ENCODE results near the gene MSANTD3.
"Not testable (repeated sequence)": the region's sequence is repeated elsewhere in the genome, so short reads cannot be mapped to it uniquely, and the experiment has no call there.

Gene MSANTD3

GRCh38 chr9:100430286-100430940, 3.5 kb downstream of the MSANTD3 start:
- no peak for DNase-seq

DNA sequence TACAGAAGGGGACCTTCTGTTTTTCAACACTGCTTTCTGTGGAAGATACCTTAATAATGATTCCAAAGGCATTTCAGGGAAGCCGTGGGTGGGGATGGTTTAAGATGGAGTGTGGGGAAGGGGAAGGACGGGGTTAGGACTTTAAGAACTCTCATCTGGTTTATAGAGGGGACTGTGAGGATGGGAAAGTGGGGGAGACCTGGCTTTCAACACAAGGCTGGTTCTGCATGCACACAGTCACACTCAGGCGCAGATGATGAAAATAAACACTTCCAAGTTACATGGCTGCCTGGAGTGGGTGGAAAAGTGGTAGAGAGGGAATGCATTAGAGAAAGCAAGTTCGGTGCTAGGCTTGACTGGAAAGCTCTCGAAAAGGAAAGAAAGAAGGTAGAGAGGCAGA, 4.9 kb downstream of the MSANTD3 start:
- no peak for DNase-seq

GRCh38 chr9:100432736-100433135, 5.8 kb downstream of the MSANTD3 start:
- no peak for DNase-seq

- no peak for DNase-seq
Measured at GRCh38 chr9:100436571-100436970, 9.6 kb downstream of the MSANTD3 start.

DNA sequence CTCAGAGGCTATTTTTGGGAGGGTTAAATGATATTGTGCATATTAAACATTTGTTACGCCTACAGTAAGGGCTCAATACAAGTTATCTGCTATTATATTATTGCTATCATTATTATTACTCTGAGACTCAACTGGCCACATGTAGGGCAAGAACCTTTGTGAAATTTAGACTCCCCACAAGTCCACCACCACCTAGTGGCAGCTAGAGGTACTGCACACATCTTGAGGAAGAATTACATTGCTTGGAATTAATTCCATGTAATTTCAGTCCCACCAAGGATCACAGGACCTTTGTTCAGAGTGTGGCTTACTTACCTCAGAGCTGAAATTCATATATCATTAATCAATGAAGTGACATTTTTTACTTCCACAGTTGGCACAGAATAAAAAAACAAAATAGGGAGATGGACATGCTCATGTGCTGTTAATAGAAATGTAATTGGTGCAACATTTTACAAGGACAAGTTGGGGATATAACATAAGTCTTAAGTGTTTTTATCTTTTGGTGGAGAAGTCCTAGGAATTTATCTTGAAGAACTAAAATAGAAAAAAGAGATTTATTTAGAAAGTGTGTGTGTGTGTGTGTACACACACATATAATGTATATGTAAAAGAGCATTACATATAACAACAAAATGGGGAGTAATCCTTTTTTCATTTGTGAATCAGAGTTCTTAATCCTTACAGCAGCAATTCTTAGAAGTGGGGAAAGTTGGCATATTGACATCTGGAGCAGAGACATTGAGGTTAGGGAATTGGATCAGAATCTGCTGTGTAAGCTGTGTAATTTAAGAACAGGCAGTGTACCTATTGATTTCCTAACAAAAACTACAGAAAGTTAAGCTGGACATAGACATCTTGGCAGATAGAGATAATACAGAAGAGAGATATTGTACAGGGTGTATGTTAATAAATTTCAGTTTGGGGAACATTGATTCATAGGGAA, 11.2 kb downstream of the MSANTD3 start:
- peak; percentile 41 for DNase-seq

- no peak for DNase-seq
Measured at GRCh38 chr9:100440071-100440470, 13.1 kb downstream of the MSANTD3 start.

DNA sequence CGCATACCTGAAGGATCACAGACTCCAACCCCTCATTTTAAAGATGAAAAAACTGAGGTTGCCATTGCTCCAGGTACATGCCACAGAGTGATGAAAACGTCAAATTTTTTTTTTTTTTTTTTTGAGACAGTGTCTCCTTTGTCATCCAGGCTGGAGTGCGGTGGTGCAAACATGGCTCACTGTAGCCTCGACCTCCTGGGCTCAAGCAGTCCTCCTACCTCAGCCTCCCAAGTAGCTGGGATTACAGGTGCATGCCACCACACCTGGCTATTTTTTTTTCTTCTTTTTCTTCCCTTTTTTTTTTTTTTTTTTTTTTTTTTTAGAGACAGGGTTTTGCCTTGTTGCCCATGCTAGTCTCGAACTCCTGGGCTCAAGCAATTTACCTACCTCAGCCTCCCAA, 13.5 kb downstream of the MSANTD3 start:
- DNase-seq = not testable (repeated sequence)

GRCh38 chr9:100441911-100442361, 15.0 kb downstream of the MSANTD3 start:
- no peak for DNase-seq

DNA sequence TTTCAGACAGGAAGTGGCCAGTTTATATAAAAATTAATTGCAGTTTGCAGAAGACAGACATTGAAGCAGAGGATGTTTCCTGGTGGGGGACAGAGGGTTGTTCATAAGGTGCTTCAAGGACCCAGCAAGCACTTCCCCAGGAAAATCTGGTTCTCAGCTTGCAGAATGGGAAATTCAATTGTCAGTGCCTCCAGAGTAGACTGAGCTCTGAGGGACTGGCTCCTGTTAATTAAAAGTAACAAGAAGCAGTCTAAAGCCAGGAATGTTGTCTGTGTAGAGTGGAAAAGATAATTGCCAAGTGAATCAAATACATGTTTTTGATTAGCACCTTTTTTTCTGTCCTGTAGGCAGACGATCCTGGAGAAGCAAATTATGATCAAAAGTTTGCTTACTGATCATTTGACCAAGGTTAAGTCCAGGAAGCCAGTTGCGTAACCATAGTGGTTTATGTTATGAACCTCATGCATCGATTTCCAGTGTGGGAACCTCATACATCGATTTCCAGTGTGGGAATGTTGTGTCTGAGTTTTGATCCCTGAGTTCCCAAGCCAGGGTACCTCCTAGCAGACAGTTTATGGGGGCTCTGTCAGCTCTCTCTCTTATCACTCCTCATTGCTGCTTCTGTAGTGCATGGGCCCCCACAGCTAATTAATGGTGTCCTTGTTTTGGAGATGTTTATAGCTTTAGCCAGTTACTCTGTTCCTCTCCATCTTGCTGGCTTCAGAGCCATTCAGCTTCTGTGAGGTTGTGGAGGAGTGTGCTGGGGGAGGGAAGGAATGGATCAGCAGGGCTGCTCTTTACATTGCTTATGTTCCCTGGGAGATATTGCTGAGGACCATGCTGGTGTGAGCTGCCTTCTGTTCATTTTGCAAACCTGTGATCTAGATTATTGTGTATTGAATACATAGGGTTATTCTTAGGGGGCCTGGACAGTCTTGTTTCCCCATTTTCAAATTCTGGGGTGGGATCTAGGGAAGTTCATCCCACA, 17.1 kb downstream of the MSANTD3 start:
- no peak for DNase-seq

GRCh38 chr9:100445161-100445902, 18.4 kb downstream of the MSANTD3 start:
- DNase-seq = no peak

DNA sequence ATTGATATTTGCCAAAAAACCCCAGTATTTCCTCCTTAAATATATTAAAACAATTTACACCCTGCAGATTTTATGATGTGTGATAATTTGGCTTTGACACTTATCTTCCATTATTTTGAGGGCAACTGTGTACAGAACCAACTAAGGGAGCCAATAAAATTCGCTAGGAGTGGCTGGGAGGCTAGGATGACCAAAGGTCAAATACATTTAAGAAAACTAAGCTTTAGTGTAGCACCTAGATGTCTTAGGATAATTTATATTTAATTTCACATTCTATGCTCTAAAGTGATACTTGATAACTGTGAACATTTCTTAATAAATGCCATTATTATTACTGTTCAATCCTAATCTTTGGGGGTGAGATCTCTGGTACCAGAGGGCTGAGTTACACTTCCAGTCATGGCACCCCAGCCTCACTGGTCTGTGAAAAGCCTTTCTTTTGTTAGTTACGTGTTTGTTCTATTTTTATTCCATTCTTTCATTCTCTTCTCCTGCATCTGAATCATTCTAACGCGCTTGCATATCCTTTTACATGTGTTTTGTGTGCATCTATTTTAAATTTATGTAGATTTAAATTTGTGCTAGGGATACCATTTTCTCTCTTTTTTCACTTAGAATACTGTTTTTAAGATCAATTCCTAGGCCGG, 19.1 kb downstream of the MSANTD3 start:
- no peak for DNase-seq

- no peak for DNase-seq
Measured at GRCh38 chr9:100447041-100447440, 20.1 kb downstream of the MSANTD3 start.

GRCh38 chr9:100448266-100448665, 21.3 kb downstream of the MSANTD3 start:
- DNase-seq = no peak

- DNase-seq = no peak
Measured at GRCh38 chr9:100449420-100449819, 22.5 kb downstream of the MSANTD3 start.

GRCh38 chr9:100452894-100453293, 26.0 kb downstream of the MSANTD3 start:
- DNase-seq = no peak

DNA sequence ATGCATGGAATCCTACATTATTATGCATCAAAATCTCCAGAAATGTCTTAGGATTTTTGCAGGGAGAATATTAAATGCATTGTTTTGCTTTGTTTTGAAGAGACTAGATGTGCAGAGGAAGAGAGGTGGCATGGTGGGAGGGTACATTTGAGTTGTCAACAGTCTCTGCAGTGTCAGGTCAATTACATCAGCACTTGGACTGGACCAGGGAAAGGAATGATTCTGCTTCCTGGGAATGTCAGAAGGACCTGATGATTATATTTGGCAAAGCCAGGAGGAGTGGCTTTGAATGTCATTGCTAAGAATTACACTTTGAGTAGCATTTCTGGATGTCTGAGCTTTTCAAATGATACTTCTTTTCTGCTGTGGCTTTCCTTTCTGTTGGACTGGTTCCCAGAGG, 28.5 kb downstream of the MSANTD3 start:
- DNase-seq = no peak

- no peak for DNase-seq
Measured at GRCh38 chr9:100457517-100457916, 30.6 kb downstream of the MSANTD3 start.

DNA sequence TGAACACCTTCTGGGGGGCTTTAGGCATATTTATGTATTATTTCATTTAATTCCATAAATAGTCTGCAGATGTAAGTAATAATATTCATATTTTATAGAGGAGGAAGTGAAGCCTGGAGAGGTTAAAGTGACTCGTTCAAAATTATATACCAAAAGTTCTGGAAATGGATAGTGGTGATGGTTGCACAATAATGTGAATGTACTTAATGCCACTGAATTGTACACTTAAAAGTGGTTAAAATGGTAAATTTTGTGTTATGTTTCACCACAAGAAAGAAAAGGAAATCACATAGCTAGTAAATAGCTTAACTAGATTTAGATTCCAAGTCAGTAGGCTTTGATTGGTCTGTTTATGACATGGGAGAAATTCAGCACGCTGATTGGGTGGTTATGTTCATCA, 33.0 kb downstream of the MSANTD3 start:
- no peak for DNase-seq

GRCh38 chr9:100465274-100465673, 38.3 kb downstream of the MSANTD3 start:
- DNase-seq = no peak

- no peak for DNase-seq
Measured at GRCh38 chr9:100465761-100466160, 38.8 kb downstream of the MSANTD3 start.

- DNase-seq = no peak
Measured at GRCh38 chr9:100466171-100466828, 39.4 kb downstream of the MSANTD3 start.

All from NCI-H1694 treated with DMSO at 0.1 percent for 48 hours (cell line).